Activated T-cell treated with anti-CD3 and anti-CD28 coated beads for 48 hours (primary cell): ENCODE data around the gene LRRC43.
"Not testable (repeated sequence)": the region's sequence is repeated elsewhere in the genome, so short reads cannot be mapped to it uniquely, and the experiment has no call there.

Experiments used
- DNase-seq: peaks from one replicate; pipeline ENCODE4 v3.0.0-alpha.2; 2020; ENCODE audit warnings: low read depth

LRRC43 gene

GRCh38 chr12:122192441-122192840 is 9.5 kb downstream of the LRRC43 start:
- DNase-seq = no peak

GRCh38 chr12:122194804-122195203 is 11.9 kb downstream of the LRRC43 start:
- no peak for DNase-seq

GRCh38 chr12:122195405-122195804 is 12.5 kb downstream of the LRRC43 start:
- DNase-seq = no peak

DNA sequence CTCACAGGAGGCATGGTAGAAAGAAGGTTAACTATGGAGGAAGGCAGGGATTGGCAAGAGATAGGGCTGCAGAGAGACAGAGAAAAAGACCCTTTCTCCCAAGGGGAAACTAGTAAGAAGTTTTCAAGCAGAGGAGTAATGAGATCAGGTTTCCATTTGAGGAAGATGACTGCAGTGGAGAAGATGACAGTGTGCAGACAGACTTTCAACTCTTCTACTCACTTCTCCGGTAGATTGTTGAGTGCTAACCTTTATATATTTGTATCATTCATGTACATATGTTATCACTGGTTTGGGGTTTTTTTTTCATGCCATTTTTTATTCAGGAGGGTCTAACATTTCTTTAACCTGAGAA is 14.7 kb downstream of the LRRC43 start:
- no peak for DNase-seq

DNA sequence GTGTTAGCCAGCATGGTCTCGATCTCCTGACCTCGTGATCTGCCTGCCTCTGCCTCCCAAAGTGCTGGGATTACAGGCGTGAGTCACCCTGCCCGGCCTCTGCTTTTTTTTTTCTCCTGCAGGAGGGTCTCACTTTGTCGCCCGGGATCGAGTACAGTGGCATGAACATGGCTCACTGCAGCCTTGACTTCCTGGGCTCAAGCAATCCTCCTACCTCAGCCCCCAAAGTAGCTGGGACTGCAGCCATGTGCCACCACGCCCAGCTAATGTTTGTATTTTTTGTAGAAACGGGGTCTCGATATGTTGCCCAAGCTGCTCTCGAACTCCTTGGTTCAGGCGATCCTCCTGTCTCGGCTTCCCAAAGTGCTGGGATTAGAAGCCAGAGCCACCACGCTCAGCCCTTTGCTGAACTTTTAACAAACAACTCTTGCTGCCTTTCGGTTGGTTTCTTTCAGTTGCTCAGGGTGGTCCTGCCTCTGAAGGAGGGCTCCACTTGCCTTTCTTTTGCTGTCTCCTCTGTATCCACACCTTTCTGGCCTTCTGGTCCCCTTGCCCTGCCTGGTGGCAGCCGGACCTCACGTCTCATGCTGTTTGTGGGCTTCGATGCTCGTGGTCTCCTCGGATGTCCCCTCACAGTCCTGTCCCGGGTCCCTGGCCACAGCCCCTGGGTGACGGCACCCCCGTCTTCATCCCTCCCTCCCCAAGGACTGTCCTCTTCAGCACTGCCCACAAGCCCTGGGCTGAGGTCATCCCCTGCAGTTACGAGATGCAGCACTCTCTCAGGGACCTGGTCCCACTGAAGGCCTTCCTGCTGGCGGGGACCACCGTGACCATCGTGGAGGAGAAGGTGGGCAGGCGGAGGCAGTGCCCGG is 16.8 kb downstream of the LRRC43 start:
- DNase-seq = no peak

DNA sequence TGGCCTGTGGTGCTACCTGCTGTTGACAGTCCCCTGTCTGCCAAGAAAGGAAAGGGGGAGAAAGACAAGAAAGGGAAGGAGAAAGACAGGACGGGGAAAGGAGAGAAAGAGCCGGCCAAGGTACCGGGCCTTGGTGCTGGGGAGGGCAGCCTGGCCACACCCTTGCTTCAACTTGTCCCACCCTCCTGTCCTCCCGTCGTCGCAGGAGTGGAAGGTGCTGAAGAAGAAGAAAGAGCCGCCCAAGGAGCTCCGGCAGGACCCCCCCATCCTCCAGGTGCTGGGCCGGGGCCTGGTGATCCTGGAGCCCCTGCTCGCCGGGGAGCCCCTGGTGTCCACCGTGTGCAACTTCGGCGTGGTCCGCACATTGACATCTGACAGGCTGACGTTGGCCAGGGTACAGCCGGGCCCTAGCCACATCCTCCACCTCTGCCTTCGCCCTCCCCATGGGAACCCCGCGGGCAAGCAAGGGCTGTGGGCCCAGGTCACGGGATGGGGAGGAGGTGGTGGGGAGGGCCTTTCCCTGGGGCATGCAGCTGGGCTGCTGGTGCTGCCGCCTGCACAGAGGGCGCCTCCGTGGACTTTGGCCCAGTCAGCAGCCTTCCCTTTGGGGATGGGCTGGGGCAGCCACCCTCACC is 17.7 kb downstream of the LRRC43 start:
- DNase-seq = no peak

GRCh38 chr12:122201381-122201780 is 18.5 kb downstream of the LRRC43 start:
- DNase-seq = no peak

DNA sequence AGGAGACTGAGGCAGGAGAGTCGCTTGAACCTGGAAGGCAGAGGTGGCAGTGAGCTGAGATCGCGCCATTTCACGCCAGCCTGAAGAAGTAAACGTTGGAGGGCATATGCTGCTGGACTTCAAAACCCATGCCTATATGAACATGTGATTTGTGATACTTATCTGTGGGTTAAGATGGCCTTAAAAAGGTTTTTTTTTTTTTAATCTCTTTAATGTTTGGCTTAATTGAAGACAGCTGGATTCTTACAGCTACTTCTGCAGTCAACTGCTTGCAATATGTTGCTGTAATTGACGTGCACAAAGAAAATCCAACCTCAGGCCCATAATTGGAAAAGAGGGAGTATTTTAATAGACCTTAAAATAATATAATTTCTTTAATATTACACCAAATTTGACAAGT is 19.1 kb downstream of the LRRC43 start:
- DNase-seq = no peak

DNA sequence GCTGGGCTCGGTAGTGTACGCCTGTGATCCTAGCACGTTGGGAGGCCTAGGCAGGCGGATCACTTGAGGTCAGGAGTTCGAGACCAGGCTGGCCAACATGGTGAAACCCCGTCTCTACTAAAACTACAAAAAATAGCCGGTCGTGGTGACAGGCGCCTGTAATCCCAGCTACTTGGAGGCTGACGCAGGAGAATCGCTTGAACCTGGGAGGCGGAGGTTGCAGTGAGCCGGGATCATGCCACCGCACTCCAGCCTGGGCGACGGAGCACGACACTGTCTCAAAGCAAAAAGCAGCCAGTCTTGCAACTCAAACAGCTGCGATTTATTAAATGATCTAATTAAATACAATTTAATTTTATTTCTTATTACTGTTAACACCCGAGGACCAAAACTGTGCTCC is 19.9 kb downstream of the LRRC43 start:
- DNase-seq = not testable (repeated sequence)

GRCh38 chr12:122203301-122204166 is 20.6 kb downstream of the LRRC43 start, which contains the start of gene B3GNT4:
TSS of gene B3GNT4 (plus strand) at chr12:122203709. CDS start at chr12:122204619, 910 bp downstream.
- peak; percentile 60 for DNase-seq

DNA sequence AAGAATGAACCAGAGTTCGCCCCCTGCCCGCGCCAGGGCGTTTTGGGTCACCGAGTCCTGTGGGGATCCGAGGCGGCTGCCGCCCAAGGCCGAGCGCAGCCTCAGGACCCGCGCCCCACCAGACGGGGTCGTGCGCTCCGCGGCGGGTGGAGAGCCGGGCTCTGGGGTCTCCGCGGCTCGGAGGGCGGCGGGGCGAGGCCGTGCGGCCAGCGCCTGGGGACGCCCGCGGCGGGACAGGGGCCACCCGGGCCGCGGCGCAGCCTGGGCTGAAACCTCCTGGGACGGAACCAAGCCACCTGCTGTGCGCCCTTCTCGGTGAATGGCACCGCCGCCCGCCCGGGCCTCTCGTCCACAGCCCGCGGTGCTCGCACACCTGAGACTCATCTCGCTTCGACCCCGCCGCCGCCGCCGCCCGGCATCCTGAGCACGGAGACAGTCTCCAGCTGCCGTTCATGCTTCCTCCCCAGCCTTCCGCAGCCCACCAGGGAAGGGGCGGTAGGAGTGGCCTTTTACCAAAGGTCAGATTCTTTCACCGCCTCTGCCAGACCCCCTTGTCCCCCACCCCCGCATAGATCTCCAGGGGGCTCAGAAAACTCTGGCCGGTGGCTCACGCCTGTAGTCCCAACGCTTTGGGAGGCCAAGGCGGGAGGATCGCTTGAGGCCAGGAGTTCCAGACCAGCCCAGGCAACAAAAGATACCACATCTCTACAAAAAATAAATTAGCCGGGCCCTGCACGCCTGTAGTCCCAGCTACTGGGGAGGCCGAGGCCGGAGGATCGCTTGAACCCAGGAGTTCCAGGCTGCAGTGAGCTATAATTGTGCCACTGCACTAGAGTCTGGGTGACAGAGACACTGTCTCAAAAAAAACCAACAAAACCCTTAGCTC is 21.5 kb downstream of the LRRC43 start:
- no peak for DNase-seq

GRCh38 chr12:122205053-122205925 is 22.4 kb downstream of the LRRC43 start:
- no peak for DNase-seq

GRCh38 chr12:122206111-122206881 is 23.4 kb downstream of the LRRC43 start:
- no peak for DNase-seq

GRCh38 chr12:122206976-122207375 is 24.1 kb downstream of the LRRC43 start:
- DNase-seq = no peak

- DNase-seq = no peak
Measured at GRCh38 chr12:122207391-122207790, 24.5 kb downstream of the LRRC43 start.

DNA sequence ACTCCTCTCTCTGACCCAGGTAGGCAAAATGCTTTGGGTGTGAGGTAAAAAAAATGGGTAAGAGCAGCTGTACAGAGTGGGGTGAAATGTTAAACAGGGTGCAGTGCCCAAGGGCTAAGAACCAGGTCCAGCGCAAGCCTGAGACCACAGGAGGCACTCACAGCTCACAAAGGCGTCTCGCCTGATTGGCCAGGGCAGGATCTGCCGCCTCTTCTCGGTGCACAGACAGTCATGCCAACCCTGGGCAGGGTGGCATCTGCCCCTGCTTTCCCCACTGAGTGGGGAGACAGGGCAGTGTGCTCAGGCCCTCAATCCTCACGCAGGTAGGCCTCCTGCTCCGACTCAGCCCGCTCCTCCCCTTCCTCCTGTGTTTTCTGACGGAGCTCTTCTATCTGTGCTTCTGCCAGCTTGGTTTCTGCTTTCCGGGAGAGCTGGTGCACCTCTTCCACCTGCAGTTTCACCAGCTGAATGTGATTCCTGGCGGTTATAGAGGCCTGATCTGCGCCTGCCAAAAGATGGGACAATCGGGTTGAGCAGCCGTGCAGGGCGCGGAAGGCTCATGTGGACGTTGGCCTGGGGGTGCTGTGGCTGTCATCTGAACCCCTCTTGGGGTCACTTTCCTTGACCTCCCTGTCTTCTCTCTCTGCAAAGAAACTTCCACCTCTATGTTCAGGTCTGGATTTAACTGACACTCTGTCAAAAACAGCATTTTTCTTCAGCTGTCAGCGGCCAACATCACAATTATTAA is 25.3 kb downstream of the LRRC43 start:
- DNase-seq = no peak

- DNase-seq = no peak
Measured at GRCh38 chr12:122215771-122216170, 32.8 kb downstream of the LRRC43 start.

DNA sequence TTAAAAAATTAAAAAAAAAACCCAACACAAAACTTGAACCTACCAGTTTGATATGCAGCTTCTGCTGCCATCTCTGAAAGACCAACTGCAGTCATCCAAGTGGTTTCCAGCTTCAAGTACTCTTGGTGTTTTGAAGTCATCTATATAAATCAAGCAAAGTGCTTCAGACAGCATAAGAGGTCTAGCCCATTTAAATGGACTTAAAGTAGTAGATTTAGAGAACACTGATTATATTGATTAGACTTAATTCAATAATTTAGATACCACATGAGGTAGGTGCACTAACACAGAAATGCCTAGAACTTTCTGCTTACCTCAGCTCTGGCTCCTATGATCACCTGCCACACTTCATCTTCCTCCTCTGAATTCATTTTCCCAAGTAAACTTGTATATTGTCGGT is 33.5 kb downstream of the LRRC43 start:
- no peak for DNase-seq
